GM21367 (cell line): Measurements from ENCODE around the gene MACROH2A2.
"Not testable (repeated sequence)": the region's sequence is repeated elsewhere in the genome, so short reads cannot be mapped to it uniquely, and the experiment has no call there.

Experiments
- ATAC-seq: cut with Tn5 transposase; IDR thresholded peaks from one replicate; pipeline ENCODE4 v1.9.1; 2021; ENCODE audit not compliant: unreplicated experiment

MACROH2A2 gene

DNA sequence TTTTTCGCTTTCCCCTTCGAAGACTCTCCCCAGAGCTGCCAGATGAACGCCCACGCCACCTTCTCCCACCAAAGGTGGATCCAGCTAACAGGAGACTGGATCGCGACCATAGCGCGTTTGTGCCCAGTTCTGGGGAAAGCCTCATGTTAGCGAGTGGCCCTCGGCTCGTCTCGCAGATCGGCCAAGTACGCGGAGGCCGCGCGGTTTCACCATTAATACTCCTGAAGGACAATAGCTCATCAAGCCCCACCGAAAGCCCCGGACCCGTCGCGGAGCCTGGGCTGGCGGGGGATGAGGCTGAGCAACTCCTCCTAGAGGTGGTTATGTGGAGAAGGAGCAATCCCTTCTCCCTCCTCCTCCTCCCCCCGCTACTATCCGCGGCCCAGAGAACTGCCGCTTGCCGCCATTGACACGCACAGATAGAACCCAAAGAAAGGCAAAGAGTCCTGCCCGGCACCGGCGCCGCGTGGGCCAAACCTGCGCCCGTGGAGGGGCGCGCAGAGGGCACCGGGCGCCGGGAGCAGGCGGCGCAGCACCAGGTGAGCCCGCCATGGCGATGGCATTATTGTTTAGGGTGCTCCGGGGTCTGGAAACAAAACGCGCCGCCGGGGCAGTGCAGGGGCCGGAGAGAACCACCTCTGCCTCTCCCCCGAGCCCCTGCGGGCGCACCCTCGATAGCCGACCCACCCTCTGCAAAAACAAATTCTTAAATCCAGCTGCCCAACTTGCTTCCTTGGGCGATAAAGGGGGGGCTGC lies at the start of gene MACROH2A2:
Gene MACROH2A2, plus strand, starts transcription at position 385 of the 756 bp plus-strand sequence. CDS start 22,813 bp downstream, outside the sequence.
- ATAC-seq, result no peak

DNA sequence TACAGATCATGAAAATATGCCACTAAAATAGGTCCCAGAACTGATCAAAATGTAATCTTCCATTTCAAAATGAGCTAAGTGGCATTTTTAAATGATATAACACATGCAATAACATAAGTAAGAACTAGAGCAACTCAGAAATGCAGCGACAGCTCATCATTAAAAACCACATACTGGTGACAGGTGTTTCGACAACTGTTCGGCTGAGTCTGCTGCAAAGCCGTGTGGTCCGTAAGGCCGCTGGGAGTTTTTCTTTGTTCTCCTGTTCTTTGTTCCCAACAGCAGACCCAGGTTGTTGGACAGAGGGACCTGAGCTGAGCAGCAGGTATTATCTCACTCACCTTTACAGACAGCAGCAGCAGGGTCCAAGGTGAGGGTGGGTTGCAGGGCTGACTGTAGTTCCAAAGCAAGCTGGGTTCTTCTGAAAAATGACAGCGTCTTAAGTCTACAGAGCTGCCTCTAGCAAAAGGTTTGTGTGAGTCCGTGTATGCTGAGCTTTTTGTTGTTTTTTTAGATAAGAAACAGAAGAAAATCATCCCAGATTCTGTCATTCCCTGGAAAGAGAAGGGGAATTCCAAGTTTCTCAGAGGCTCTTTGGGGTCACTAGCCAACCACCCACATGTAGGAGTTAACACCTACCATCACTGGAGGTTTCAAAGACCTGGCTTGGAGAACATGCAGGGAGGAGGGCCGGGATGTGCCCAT lies 45.4 kb upstream of the MACROH2A2 start:
- ATAC-seq, result no peak

GRCh38 chr10:70031215-70031614 lies 21.4 kb upstream of the MACROH2A2 start:
- no peak for ATAC-seq

GRCh38 chr10:70032667-70033289 lies 19.9 kb upstream of the MACROH2A2 start:
- no peak for ATAC-seq

- no peak for ATAC-seq
Observed at GRCh38 chr10:70034232-70034631, 18.4 kb upstream of the MACROH2A2 start.

GRCh38 chr10:70035531-70035930 lies 17.1 kb upstream of the MACROH2A2 start:
- no peak for ATAC-seq

DNA sequence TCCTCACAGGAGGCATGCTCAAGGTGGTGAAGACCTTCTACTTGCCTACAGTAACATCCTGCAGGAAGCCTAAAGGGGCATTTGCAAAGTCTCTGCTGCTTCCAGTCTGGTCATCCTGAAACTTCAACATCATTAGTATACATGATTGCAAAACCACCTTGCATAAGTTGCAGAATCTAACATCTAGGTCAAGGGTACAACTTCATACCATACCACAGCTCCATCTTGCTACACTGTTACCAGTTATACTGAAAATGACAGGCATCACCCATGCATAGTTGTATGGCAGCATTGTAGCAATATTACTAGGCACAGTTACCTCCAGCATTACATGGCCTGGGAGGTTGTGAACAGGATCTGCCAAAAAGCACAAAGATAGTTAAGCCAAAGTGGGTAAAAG lies 13.7 kb upstream of the MACROH2A2 start:
- ATAC-seq, result no peak

GRCh38 chr10:70041016-70041415 lies 11.6 kb upstream of the MACROH2A2 start:
- ATAC-seq, result no peak

- not testable (repeated sequence) for ATAC-seq
Observed at GRCh38 chr10:70041739-70042138, 10.9 kb upstream of the MACROH2A2 start.

GRCh38 chr10:70047066-70047465 lies 5.6 kb upstream of the MACROH2A2 start:
- ATAC-seq, result not testable (repeated sequence)

DNA sequence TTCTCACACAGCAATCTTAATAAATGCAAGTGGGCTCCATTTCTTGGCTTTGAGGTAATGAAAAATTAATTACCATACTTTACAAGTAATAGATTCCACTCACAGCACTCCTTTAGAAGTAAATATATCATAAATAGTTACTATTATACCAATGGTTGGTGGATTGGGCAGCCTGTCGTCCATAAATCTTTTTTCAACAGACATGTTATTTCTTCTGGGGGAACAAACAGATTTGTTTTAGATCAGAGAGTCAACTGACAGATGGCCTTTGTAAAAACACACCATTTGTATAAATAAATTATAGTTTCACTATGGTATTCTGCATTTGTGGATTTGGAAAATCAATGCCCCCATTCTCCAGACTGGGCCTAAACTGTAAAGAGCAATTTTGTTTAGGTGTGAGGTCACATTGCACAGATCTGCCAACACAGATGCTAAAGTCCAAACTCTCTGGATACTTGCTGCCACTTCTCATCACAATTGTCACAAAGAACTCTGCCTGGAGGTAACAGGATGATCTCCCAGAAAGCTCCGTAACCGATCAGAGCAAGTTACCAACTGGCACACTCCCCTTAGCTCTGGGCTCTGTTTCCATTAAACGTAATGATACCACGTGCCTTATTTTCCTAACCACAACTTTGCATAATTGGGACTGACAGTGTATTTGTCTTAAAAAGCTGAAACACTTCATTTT lies 4.5 kb upstream of the MACROH2A2 start:
- no peak for ATAC-seq

DNA sequence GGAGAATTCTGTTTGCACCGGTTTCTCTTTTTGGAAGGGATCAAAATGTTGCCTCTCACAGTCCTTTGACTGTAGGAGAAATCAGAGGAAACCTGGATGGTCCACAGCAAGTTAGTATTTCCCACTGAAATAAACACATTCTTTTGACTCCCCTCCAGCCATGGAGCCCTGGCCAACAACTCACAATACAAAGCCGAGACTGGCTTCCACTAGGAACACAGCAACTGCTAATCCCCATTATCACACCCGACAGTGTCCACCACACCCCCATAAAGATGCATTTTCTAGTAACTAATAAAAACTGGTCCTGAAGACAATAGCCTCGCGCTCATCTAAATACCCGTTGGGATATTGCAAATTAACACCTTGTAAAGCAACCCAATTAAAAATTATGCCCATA lies 798 bp upstream of the MACROH2A2 start:
- ATAC-seq, result no peak

DNA sequence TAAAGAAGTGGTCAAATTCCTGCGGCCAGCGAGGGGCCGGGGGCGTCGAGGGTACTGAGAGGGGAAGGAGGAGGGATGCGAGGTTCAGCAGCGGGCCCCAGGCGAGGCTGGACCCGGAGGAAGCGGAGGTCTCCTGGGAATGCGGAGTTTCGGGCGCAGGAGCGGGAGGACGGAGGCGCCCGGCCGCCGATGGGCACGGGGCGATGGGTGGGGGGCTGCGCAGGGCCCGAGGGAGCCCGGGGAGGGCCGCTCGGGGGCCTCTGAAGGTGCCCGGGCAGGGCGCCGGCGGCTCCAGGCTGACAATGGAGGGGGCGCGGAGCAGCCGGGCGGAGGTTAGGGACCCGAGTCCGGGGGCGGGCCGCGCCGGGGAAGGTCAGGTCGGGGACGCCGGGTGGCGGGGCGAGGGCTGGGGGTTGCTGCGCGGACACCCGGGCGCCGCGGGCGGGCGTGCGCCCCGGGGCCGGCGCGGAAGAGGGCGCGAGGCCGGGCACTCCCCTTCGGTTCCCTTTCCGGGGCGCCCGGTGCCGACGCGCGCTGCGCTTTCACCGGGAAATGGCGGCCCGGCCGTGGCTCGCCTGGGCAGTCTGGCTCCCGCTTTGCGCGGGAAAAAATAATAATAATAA lies 683 bp downstream of the MACROH2A2 start:
- no peak for ATAC-seq

DNA sequence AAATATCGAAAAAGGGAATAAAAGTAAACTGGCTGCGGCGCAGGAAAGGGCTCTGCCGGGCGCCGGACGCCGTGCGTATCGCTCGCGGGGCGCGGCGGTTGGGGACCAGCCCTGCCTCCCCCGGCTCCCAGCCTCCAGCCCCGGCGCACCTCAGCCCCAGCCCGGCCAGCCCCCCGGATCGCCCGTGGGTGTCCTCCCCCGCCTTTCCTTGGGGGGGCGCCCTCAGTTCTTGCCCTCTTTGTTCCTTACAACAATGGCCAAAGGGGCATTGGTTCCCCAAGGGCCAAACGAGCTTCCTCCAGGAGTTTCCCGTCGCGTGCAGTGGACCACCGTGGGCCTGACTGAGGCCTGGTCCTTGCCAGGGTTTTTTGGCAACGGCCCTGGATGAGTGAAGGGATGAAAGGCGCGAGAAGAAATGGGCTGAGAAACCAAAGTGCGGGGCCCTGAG lies 1.2 kb downstream of the MACROH2A2 start:
- no peak for ATAC-seq

GRCh38 chr10:70054902-70055301 lies 2.3 kb downstream of the MACROH2A2 start:
- no peak for ATAC-seq

DNA sequence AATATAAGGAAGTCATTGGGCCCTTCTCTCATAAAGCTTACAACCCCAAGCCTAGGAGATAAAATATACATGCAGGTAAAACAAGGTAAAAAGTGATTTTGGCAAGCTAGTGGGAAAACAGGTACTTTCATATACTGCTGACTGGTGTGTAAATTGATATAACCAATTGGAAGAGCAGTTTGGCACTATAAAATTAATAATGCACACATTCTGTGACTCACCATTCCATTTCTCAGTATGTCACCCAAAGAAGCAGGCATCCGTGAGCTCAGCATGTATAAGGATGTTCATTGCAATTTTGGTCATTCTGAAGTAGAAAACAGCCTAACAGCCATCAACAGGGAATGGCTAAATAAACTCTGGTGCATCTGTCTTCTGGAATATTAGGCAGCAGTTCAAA lies 2.9 kb downstream of the MACROH2A2 start:
- ATAC-seq, result no peak

- ATAC-seq, result no peak
Observed at GRCh38 chr10:70057306-70057705, 4.7 kb downstream of the MACROH2A2 start.

- no peak for ATAC-seq
Observed at GRCh38 chr10:70060389-70060788, 7.7 kb downstream of the MACROH2A2 start.

DNA sequence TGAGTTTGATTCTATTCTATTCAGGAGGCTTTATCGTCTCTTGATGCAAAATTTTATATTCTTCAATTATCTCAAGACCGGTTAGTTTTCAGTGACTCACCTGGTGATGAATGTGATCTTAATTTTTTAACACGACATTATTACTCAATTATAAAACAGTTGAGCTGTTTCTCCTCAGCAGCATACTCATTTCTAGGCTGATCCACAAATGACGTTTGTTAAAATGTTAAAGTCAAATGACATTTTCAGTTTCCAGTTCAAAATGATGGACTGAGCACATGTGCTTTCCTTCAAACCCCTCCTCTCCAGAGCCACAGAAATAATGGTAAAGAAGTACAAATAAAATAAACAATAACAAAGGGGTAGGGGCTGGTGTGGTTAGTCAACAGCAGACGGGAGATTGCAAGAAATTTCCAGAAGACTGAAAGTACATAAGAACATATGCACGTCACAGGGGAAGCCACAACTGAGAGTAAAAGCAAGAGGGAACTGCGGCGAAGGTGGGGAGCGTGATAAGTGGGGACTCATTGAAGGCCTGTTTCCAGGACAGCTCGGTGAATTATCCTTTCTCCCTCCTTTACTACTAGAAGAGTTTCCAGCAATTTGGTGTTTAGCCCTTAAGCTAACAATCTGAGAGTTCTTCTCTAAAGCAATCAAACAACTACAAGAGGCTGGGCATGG lies 10.9 kb downstream of the MACROH2A2 start:
- no peak for ATAC-seq

- ATAC-seq, result no peak
Observed at GRCh38 chr10:70064486-70064885, 11.8 kb downstream of the MACROH2A2 start.
